Cardiac fibroblast (primary cell): Measurements from ENCODE around the gene PAQR7.

Experiments used
- DNase-seq, 2 donors: peaks; one replicate each; pipeline versions ENCODE4 v3.0.0 to v3.0.0-alpha.2; 2010; ENCODE audit warnings: low read depth in 2 of 2
- H3K4me3 ChIP-seq, 2 donors: replicated peaks in 1 of 2; 1 replicate in 1 of 2; 2 replicates in 1 of 2; pipeline ENCODE4 v1.5.1; 2011; ENCODE audit warnings: low read depth in 2 of 2, low read length in 2 of 2, mild to moderate bottlenecking in 2 of 2, moderate library complexity in 1 of 2
- CTCF ChIP-seq: IDR thresholded peaks from one replicate; pipeline ENCODE4 v1.5.1; 2011; ENCODE audit warnings: low read depth, mild to moderate bottlenecking, low read length, inconsistent platforms

The PAQR7 gene

GRCh38 chr1:25837262-25837875 is 38.1 kb downstream of the PAQR7 start:
- no peak overlapping the region for H3K4me3 ChIP-seq
- TF ChIP-seq CTCF, result peak; percentile 27
- peak; percentile 17 to 32 for DNase-seq

GRCh38 chr1:25836695-25837094 is 38.8 kb downstream of the PAQR7 start:
- no peak for DNase-seq
- TF ChIP-seq CTCF, result no peak
- no peak overlapping the region for H3K4me3 ChIP-seq

GRCh38 chr1:25834894-25835293 is 40.6 kb downstream of the PAQR7 start:
- H3K4me3 ChIP-seq, result no peak overlapping the region
- no peak for TF ChIP-seq CTCF
- no peak for DNase-seq

- TF ChIP-seq CTCF, result no peak
- no peak overlapping the region for H3K4me3 ChIP-seq
- DNase-seq, result no peak
Measured at GRCh38 chr1:25833158-25833557, 42.4 kb downstream of the PAQR7 start.

- TF ChIP-seq CTCF, result no peak
- H3K4me3 ChIP-seq, result no peak overlapping the region
- no peak for DNase-seq
Measured at GRCh38 chr1:25832336-25833037, 43.0 kb downstream of the PAQR7 start.

- DNase-seq, result no peak
Measured at GRCh38 chr1:25831569-25832196, 43.8 kb downstream of the PAQR7 start.

More at GRCh38 chr1:25831569-25832196, 43.8 kb downstream of the PAQR7 start:
- no peak overlapping the region for H3K4me3 ChIP-seq
- no peak for TF ChIP-seq CTCF
